ENCODE results near the gene IPCEF1.

- no peak for TF ChIP-seq CTCF (conservative IDR thresholded peaks at IDR 0.05)
- no peak for TF ChIP-seq EZH2 (IDR thresholded peaks at IDR 0.05; ENCODE audit: low read depth)
Observed at GRCh38 chr6:154308986-154309385, 47.6 kb downstream of the IPCEF1 start.
